Activated naive CD4-positive, alpha-beta T cell treated with Interleukin-2 at 50 U/mL for 16 hours (primary cell): ENCODE results near the gene WBP2.
"Not testable (repeated sequence)": the region's sequence is repeated elsewhere in the genome, so short reads cannot be mapped to it uniquely, and the experiment has no call there.

Experiments used
- DNase-seq: peaks from one replicate; pipeline ENCODE4 v3.0.0-alpha.2; 2020

Gene WBP2

DNA sequence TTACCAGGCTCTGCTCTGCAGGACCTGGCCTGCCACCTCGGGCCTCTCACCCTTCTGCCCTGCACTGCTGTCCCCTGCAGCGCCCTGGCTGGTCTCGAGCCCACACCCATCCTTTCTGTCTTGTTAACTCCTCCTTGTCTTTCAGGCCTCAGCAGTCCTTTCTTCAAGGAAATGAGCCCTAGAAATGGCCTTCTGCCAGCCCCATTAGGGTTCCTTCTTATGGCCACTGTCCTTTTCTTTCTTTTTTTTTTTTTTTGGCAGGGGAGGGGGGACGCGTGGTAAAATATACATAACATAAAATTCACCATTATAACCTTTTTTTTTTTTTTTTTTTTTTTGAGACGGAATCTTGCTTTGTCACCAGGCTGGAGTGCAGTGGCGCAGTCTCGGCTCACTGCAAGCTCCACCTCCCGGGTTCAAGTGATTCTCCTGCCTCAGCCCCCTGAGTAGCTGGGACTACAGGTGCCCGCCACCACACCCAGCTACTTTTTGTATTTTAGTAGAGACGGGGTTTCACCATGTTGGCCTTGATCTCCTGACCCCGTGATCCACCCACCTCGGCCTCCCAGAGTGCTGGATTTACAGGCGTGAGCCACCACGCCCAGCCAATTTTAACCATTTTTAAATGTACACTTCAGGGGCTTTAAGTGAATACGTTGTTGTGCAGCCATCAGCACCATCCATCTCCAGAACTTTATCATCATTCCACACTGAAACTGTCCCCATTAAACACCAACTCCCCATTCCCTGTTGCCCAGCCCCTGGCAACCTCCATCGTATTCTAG lies 10.5 kb upstream of the WBP2 start:
- DNase-seq, result not testable (repeated sequence)

GRCh38 chr17:75864887-75865286 lies 9.8 kb upstream of the WBP2 start:
- DNase-seq, result not testable (repeated sequence)

GRCh38 chr17:75864448-75864871 lies 9.3 kb upstream of the WBP2 start:
- peak; percentile 38 for DNase-seq

DNA sequence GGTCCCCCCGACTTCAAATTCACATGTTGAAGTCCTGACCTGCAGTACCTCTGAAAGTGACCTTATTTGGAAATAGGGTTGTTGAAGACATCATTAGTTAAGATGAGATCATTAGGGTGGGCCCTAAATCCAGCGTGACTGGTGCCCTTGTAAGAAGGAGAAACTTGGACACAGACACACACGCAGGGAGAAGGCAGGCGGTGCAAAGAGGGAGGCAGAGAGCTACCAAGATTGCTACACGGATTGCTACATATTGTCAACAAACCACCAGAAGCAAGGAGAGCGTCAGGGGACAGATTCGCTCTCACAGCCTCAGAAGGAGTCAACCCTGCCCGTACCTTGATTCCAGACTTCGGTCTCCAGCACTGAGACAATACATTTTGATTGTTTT lies 6.8 kb upstream of the WBP2 start:
- no peak for DNase-seq

DNA sequence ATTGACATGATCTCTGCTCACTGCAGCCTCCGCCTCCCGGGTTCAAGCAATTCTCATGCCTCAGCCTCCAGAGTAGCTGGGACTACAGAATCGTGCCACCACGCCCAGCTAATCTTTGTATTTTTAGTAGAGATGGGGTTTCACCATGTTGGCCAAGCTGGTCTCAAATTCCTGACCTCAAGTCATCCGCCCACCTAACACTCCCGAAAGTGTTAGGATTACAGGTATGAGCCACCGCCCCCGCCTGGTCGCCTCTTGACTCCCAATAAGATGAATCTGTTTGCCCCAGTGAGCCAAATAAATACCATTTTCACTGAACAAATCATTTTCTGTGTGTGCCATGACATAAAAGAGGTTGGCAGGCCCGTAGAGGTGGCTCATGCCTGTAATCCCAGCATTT lies 4.2 kb upstream of the WBP2 start:
- DNase-seq, result not testable (repeated sequence)

DNA sequence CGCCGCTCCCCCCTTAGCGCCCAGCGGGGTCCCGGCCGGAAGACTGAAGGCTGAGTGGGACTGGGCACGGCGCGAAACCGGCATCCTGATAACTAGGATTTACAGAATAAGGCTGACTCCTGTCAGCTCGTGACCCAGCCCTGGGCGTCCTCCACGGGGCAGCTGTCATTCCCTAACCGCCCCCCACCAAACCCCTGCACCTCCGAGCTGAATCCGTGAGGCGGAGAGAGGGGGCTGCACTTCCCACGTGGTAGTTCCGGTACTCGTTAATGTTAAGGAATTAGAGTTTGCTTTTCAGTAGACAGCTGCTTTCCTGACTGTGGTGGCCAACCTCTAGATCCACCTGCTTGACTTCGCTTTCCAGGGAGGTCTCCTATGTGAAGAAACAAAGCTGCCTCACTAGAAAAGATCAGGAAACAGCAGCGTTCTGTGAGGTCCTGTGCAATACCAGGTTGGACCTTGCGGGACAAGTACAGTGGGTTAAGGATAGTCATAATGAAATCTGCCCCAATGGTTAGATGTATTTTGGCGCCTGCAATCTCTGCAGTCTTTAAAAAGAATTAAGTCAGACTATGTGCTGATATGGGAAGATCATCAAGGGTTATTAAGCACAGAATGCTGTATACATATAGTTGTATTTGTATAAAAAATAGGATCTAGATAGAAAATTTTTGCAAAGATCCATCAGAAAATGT lies 1.1 kb upstream of the WBP2 start:
- DNase-seq, result no peak

DNA sequence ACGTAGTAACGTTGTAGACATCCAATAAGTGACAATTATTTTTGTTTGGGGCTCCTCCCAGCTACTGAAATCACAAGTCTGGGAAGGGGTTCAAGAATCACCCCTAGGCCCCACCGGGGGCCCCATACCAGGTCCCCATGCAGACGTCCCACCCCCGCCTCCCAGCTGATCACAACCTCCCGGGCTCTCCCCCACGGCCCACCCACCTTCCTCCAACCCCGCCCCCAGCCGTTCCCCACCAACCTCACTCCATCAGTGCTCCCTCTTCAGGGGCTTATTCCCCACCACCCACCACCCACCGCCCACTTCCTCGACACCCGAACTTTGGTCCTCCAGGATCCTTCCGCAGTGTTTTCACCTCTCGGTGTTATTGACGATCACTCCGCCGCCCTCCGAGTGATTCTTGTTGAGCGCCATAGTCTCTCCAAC lies 240 bp downstream of the WBP2 start:
- no peak for DNase-seq

GRCh38 chr17:75854101-75854748 lies 910 bp downstream of the WBP2 start:
- DNase-seq, result no peak

- no peak for DNase-seq
These were observed 1.7 kb downstream of the WBP2 start for GRCh38 chr17:75853433-75853832.

DNA sequence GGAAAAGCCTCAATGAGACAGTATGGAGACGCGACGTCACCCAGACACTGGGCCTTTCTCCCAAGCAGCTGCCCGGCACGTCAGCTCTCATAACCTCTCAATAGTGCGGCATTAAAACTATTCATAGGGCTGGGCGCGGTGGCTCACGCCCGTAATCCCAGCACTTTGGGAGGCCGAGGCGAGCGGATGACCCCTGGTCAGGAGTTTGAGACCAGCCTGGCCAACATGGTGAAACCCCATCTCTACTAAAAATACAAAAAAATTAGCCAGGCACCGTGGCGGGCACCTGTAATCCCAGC lies 3.5 kb downstream of the WBP2 start:
- not testable (repeated sequence) for DNase-seq

DNA sequence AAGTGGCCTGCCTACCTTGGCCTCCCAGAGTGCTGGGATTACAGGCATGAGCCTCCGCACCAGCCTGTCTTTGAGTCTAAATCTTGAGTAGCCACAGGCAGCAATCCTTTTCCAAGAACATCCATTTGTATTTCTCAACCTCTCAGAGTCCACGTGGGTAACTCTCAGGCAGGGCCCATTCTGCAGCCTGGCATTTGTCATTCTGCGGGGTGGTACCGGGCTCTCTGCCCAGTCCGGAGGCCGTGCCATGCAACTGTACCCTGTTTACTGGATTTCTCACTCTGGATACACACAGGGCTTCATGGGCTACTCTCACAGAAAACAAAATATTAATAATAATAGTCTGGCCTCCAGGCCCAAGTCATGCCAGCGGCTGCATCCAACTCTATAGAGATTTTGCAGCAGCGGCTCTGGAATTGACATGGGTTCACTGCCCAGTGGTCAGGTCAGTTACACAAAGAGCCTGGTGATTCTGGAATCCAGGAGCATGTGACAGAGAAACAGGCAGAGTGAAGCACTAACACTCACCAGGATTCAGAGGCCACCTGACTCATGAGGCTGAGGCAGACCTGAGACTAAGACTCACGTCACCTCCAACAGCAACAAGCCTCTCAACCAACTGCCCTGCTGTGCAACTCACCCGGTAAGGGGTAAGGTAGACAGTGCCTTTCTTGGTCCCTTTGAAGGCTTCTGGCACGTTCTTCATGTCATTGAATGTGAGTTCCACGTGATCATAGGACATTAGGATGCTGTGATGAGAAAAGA lies 4.0 kb downstream of the WBP2 start:
- DNase-seq, result no peak

GRCh38 chr17:75849724-75850123 lies 5.4 kb downstream of the WBP2 start:
- no peak for DNase-seq

GRCh38 chr17:75849279-75849646 lies 5.9 kb downstream of the WBP2 start:
- no peak for DNase-seq

DNA sequence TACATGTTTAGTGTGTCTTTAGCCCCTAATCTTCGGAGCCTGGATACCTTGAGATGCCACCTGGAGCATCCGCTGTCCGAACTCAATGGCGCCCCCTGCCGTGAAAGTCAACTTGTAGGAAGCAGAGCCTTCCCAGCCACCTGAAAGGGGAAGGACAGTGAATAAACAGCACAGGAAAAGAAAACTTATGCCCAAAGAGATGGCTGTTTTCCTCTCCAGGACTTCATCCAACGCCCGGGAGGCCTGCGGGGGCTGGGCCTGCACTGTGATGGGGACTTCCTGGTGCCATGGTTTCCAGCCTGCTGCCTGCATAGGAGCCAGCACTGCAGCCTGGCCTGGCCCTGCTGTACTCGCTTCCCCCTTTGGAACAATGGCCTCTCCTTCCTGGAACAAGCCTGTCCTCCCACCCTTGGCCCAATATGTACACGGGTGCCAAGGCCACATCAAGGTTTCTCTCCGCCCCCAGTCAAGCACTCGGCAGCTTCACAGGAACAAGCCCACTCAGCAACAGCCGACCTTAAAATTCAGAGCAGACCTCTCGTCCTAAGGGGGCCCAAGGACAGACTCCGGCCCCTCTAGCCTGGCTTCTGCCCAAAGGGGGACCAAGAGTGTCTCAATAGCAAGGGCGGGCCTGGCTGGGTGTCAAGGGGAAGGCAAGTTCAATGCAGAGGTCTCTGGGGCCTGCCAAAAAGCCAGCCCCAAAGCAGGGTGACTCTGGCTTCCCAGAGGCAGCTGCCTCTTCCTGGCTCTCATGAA lies 6.4 kb downstream of the WBP2 start:
- DNase-seq, result peak; percentile 84

GRCh38 chr17:75847614-75848522 lies 7.3 kb downstream of the WBP2 start:
- no peak for DNase-seq

- no peak for DNase-seq
These were observed 8.2 kb downstream of the WBP2 start for GRCh38 chr17:75846692-75847613.

DNA sequence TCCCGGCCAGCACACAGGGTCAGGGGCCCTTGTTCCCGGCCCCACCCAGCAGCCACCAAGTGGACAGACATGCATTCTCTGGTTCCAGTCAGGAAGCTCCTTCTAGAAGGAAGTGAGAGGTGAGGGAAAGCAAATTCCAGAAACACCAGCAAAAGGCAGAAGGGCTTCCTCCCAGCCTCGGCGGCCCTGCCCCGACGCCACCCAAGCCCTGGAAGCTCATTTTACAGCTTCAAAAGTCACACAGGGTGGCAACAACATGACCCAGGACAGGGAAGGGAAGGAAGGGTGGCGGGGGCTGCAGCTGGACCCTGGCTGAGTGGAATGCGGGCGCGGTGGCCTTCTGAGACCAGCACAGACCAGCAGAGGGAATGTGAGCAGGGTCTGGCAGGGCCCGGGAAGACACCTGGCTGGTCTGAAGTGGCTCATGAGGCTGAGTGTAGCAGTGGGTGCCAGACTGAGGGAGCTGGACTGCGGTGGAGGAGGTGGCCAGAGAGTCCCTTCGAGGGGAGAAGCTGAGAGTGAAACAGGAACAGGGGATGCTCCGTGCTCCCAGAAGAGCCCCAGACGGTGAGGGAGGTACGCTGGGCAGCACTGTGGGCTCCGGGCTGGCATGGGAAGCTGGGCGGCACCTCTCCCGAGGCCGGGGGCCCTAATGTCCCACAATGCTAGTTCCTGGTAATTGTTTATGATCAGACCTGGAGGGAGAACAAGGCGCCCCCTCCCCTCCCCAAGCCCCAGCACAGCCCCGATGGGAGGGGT lies 9.0 kb downstream of the WBP2 start:
- DNase-seq, result no peak

GRCh38 chr17:75845058-75845711 lies 9.9 kb downstream of the WBP2 start:
- peak; percentile 69 for DNase-seq

DNA sequence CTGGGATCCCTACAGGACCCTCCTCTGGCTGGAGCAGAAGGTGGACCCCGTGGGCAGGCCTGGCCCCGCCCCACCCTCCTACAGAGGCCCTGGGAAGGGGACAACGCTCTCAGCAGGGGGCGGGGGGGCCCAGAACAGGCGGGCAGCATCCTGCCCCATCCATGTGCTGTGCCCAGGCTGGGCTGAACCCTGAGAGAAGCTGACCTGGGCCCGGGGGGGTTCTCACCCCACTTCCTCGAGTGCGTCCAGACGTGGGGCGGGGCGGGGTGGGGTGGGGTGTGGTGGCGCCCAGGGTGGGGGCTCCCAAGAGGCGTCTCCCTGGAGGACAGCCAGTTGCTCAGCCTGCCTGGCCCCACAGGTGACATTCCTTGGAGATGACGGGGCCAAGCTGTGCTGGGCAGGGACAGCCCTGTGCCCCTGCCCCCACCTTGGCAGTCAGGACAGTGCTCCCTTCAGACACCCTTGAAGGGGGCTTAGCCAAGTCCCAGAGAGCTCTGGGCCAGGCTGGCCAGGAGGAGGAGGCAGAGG lies 10.5 kb downstream of the WBP2 start:
- no peak for DNase-seq
